A673 (cell line): Measurements from ENCODE around the gene ADCY5. TPM values are rescaled to one million over a fixed set of nuclear protein-coding genes. Genes with fewer than 3 reads are reported as not detected.

Source experiments
- BruUV-seq: library from RNA; stranded (reverse); fragments of 400-500 nt; replicated peaks from 2 replicates; lab custom pipeline; 2021; lab: Mats Ljungman, UMichigan
- CTCF ChIA-PET: fragments of 300-600 bp; sonication (Branson Sonifier 250); formaldehyde crosslinking; loops from one replicate; lab custom pipeline; 2022; ENCODE audit warnings: antibody characterized with exemption; lab: Charles Lee
- POLR2A ChIA-PET: fragments of 300-600 bp; sonication (Branson Sonifier 250); formaldehyde crosslinking; loops from one replicate; lab custom pipeline; 2022; ENCODE audit warnings: antibody characterized with exemption; ENCODE audit not compliant: low non-redundant PET; lab: Charles Lee
- DNase-seq: peaks from one replicate; pipeline ENCODE4 v3.0.0-alpha.2; 2015; ENCODE audit warnings: low spot score
- H3K27ac ChIP-seq: fragments of 200-600 bp; sonication (generic); 2 replicates; pipeline ENCODE4 v1.5.1; 2016; ENCODE audit warnings: mixed run types, low read depth, mild to moderate bottlenecking, mixed read lengths, antibody characterized with exemption, low read length; ENCODE audit not compliant: poor library complexity, severe bottlenecking
- H3K27me3 ChIP-seq: fragments of 200-600 bp; sonication (generic); replicated peaks from 2 replicates; pipeline ENCODE4 v1.6.1; 2017; ENCODE audit warnings: mixed run types, low read depth, mild to moderate bottlenecking, mixed read lengths, antibody characterized with exemption, low read length; ENCODE audit not compliant: insufficient read depth, poor library complexity
- H3K36me3 ChIP-seq: fragments of 200-600 bp; sonication (generic); 2 replicates; pipeline ENCODE4 v1.6.1; 2016; ENCODE audit warnings: mixed run types, mild to moderate bottlenecking, mixed read lengths, antibody characterized with exemption, low read length; ENCODE audit not compliant: insufficient read depth, poor library complexity, severe bottlenecking
- H3K4me1 ChIP-seq: fragments of 200-600 bp; sonication (generic); 2 replicates; pipeline ENCODE4 v1.6.1; 2017; ENCODE audit warnings: mixed run types, mild to moderate bottlenecking, mixed read lengths, antibody characterized with exemption, low read length; ENCODE audit not compliant: insufficient read depth, poor library complexity, severe bottlenecking
- H3K4me3 ChIP-seq: fragments of 200-600 bp; sonication (generic); 2 replicates; pipeline ENCODE4 v1.5.1; 2016; ENCODE audit warnings: low read depth, mixed run types, mild to moderate bottlenecking, mixed read lengths, low read length; ENCODE audit not compliant: poor library complexity, severe bottlenecking
- H3K9me3 ChIP-seq: fragments of 200-600 bp; sonication (generic); 2 replicates; pipeline ENCODE4 v1.6.1; 2016; ENCODE audit warnings: mixed run types, low read depth, mild to moderate bottlenecking, mixed read lengths, antibody characterized with exemption, low read length; ENCODE audit not compliant: poor library complexity, severe bottlenecking
- EZH2 ChIP-seq: fragments of 200-600 bp; sonication (generic); IDR thresholded peaks from 2 replicates; pipeline ENCODE4 v1.6.1; 2017; ENCODE audit warnings: borderline replicate concordance, low read depth, mild to moderate bottlenecking, mixed read lengths, antibody characterized with exemption, low read length; ENCODE audit not compliant: poor library complexity, severe bottlenecking
- intact Hi-C: fragments of 100-400 bp; cut with micrococcal nuclease; formaldehyde crosslinking; loops from one replicate; pipeline ENCODE4 v1.10.0; 2022; ENCODE audit not compliant: unreplicated experiment
- total RNA-seq: library from RNA; stranded (reverse); gene quantifications from 2 replicates; pipeline ENCODE4 v1.2.3, GENCODE V29; 2021
- TF ChIP-seq, protein P1 (sequence below): fragments of 300-800, 200-600 bp; sonication (generic); conservative IDR thresholded peaks from 2 replicates; pipeline ENCODE4 v1.5.1; 2017; ENCODE audit warnings: low read depth, mild to moderate bottlenecking, antibody characterized with exemption, low read length, moderate library complexity, mixed read lengths

ADCY5 gene
- total RNA-seq, 1 experiment from 2014 or later, result 0.21 TPM

GRCh38 chr3:123295171-123295900 is 153.6 kb downstream of the ADCY5 start:
- no peak overlapping the region for H3K4me3 ChIP-seq
- ChIA-PET POLR2A (no interaction called here), CTCF (no interaction called here)
- intact Hi-C loops, result no loop called here
- no TSS peak for BruUV-seq
- peaks cover 8% of the 10 kb centered on the region for H3K27me3 ChIP-seq
- no peaks in the 10 kb centered on the region for H3K4me1 ChIP-seq
- TF ChIP-seq, protein P1, sequence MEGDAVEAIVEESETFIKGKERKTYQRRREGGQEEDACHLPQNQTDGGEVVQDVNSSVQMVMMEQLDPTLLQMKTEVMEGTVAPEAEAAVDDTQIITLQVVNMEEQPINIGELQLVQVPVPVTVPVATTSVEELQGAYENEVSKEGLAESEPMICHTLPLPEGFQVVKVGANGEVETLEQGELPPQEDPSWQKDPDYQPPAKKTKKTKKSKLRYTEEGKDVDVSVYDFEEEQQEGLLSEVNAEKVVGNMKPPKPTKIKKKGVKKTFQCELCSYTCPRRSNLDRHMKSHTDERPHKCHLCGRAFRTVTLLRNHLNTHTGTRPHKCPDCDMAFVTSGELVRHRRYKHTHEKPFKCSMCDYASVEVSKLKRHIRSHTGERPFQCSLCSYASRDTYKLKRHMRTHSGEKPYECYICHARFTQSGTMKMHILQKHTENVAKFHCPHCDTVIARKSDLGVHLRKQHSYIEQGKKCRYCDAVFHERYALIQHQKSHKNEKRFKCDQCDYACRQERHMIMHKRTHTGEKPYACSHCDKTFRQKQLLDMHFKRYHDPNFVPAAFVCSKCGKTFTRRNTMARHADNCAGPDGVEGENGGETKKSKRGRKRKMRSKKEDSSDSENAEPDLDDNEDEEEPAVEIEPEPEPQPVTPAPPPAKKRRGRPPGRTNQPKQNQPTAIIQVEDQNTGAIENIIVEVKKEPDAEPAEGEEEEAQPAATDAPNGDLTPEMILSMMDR, result no peak
- no peak for TF ChIP-seq EZH2
- no peaks in the 10 kb centered on the region for H3K9me3 ChIP-seq
- no peak overlapping the region for H3K27ac ChIP-seq
- H3K36me3 ChIP-seq, result no peaks in the 10 kb centered on the region
- no peak for DNase-seq

DNA sequence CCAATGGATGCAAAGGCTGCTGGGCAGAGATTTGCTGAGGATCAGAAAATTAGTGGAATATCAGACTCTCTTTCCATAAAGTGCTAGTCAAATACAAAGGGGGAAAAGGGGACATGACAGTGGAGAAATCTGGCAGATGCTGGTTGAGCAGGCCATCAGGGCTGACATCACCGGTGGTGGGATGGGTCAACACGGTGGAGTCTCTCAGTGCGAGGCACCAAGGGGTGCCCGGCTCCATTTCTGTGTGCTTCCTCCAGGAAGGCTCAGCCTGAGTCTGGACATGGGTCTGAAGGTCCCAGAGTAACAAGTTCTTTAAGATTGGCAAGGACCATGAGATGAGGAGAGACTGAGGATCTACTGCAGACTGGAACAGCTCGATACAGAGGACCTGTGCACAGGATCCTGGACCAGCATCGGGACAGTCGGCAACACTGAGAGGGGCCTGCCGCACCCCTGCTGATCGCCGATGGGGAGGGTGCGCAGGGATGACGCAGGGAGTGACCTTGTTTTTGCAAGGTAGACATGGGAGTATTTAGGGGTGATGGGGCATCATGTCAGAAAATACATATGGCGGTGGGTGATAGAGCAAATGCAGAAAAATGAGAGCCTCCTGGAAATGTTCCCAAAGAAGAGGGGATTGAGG is 154.5 kb downstream of the ADCY5 start:
- intact Hi-C loops, result no loop called here
- CTCF ChIA-PET, result no interaction called here
- H3K27me3 ChIP-seq, result peaks cover 8% of the 10 kb centered on the region

DNA sequence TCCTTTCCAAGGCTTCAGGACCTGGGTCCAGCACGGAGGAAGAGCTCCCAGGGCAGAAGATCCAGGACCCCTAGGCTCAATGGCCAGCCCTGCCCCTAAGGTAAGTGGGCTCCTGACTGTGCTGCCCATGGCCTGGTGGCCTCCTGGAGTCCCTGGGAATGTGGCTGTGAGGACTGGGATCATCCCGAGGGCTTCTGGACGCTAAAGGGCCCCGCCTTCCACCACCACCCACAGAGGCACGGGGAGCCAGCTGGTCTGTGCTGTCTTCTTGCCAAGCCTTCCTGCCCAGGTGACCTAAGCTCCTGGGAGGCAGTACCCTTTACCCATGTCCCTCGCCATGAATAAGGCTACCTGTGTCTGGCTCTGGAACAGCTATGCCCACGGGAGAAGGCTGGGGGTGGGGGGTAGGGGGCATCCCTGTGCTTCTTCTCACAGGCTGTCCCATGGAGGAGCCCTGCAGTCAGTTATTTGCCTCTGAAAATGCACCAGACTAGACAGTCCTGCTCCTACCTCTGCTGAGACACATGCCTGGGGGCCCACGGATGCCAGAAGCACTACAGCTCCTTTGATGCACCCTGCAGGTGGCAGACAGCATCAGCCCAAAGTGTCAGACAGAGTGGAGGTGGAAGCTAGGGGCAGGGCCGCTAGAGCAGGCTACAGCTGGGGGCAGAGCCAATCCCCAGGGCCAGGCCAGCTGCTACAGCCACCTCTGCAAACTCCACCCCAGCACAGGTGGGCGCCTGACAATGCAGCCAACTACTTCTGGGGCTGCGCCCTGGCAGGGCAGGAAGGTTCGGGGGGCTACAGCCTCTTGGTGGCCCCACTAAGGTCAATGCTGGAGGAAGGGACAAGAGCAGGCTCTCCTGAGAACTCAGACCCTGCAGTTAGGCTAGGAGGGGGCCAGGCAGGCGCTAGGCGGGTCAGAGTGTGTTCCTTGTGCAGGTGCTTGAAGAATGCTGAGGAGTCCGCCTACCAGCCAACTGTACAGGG is 156.3 kb downstream of the ADCY5 start:
- intact Hi-C loops, result no loop called here
- H3K4me3 ChIP-seq, result no peak overlapping the region
- TF ChIP-seq, protein P1, result no peak
- TF ChIP-seq EZH2, result no peak
- H3K27me3 ChIP-seq, result peaks cover 8% of the 10 kb centered on the region
- ChIA-PET CTCF (no interaction called here), POLR2A (no interaction called here)
- no peaks in the 10 kb centered on the region for H3K4me1 ChIP-seq
- no peaks in the 10 kb centered on the region for H3K36me3 ChIP-seq
- no peak for DNase-seq
- no TSS peak for BruUV-seq
- H3K27ac ChIP-seq, result no peak overlapping the region
- no peaks in the 10 kb centered on the region for H3K9me3 ChIP-seq

More for the DNA sequence above, 154.5 kb downstream of the ADCY5 start:
- Histone ChIP-seq H3K36me3 (no peaks in the 10 kb centered on the region), H3K9me3 (no peaks in the 10 kb centered on the region), H3K27ac (no peak overlapping the region), H3K4me3 (no peak overlapping the region), H3K4me1 (no peaks in the 10 kb centered on the region)
- DNase-seq, result no peak
- BruUV-seq, result no TSS peak
- TF ChIP-seq EZH2, result no peak
- POLR2A ChIA-PET, result no interaction called here
